Measurements from ENCODE around the gene FAM83D. TPM values are rescaled to one million over a fixed set of nuclear protein-coding genes. Genes with fewer than 3 reads are reported as not detected.

Gene FAM83D
- total RNA-seq, 1 experiment from 2014 or later: 21.8 TPM

DNA sequence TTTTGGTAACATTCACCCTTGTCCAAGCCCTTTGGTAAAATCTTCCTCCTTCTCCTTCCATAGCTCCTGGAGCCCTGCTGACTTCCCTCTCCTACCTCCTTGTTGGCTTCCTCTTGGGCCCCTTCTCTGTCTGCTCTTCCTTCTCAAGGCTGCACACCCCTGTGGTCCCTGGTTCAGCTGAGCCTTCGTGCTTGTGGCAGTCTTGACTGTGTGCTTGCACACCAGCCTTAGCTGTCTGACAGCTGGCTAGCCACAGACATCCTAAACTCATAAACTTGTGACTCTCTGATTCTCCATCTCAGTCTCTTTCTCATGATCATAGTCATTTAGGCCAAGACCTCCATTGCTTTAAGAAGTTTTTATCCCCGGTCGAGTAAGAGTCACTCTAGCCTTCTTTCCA lies 73.0 kb downstream of the FAM83D start:
- peaks cover 22% of the 10 kb centered on the region; the same call in 1 of the 2 replicates for H3K36me3 ChIP-seq (ENCODE audit: insufficient read depth, low read length)
- no peak overlapping the region for H3K4me2 ChIP-seq (ENCODE audit: low read depth, low read length, poor library complexity, severe bottlenecking)
- no peaks in the 10 kb centered on the region for H4K20me1 ChIP-seq (ENCODE audit: insufficient read depth, low read depth, low read length)
- H3K9me3 ChIP-seq (ENCODE audit: low read length): no peaks in the 10 kb centered on the region
- H3K9ac ChIP-seq (ENCODE audit: low read length): no peak overlapping the region
- H3K4me1 ChIP-seq (ENCODE audit: low read length): peaks cover 11% of the 10 kb centered on the region
- DNase-seq: no peak
- H2AFZ ChIP-seq (ENCODE audit: low read length): no peak overlapping the region
- H3K9me2 ChIP-seq (replicated peaks; ENCODE audit: insufficient read depth, low read length): no peaks in the 10 kb centered on the region
- H3K4me3 ChIP-seq (ENCODE audit: low read length): no peak overlapping the region
- H3K27ac ChIP-seq (ENCODE audit: low read length): no peak overlapping the region
- no peaks in the 10 kb centered on the region for H3K27me3 ChIP-seq (ENCODE audit: low read length)
- H3K79me2 ChIP-seq (ENCODE audit: low read length): peaks cover 4% of the 10 kb centered on the region

DNA sequence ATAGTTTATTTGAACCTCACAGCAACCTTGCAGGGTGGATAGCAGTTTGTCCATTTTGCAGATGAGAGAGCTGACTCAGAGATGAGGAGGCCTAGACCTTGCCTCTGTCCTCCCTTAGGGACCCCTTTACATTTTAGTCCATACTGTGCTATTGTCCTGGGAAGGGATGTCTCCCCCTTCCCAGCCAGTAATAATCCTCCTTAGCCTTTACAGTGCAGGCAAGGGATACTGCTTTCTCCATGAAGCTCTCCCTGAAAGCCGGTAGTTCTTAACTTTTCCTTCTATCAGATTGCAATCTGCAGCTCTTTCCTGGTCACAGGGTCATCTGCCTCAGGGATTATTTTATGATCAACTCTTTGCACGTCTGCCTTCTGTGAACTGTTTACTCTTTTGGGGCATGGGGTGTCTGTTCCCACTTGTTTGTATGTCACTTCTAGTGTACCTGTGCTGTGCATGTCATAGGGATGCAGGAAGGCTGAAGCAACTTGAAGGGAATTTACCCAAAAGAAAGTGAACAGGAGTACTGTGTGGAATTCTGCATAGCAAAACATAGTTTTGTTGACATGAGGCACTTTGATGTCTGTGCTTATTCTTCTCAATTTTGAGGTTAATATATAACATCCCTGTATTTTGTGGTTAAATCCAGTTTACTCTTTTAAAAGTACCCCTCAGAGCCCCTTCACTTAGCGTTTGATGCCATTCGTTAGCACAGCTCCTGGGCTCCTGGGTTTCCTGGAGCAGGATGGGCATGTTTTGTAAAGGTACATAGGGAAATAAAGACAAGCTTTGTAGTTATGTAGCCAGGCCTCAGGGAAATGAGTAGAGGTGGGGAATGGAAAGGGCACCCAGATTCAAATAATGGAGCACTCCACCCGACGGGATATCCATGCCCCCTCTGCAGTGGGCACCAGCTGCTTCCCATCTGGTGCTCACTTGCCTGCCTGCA lies 74.0 kb downstream of the FAM83D start:
- H3K4me3 ChIP-seq (ENCODE audit: low read length): no peak overlapping the region
- no peaks in the 10 kb centered on the region for H4K20me1 ChIP-seq (ENCODE audit: insufficient read depth, low read depth, low read length)
- H3K9me2 ChIP-seq (replicated peaks; ENCODE audit: insufficient read depth, low read length): no peaks in the 10 kb centered on the region
- H3K9ac ChIP-seq (ENCODE audit: low read length): no peak overlapping the region
- DNase-seq: no peak
- no peaks in the 10 kb centered on the region for H3K9me3 ChIP-seq (ENCODE audit: low read length)
- no peaks in the 10 kb centered on the region for H3K27me3 ChIP-seq (ENCODE audit: low read length)
- no peak overlapping the region for H2AFZ ChIP-seq (ENCODE audit: low read length)
- H3K27ac ChIP-seq (ENCODE audit: low read length): no peak overlapping the region
- peaks cover 4% of the 10 kb centered on the region for H3K79me2 ChIP-seq (ENCODE audit: low read length)
- peaks cover 22% of the 10 kb centered on the region; the same call in 1 of the 2 replicates for H3K36me3 ChIP-seq (ENCODE audit: insufficient read depth, low read length)
- H3K4me2 ChIP-seq (ENCODE audit: low read depth, low read length, poor library complexity, severe bottlenecking): no peak overlapping the region
- peaks cover 11% of the 10 kb centered on the region for H3K4me1 ChIP-seq (ENCODE audit: low read length)

Small RNAs within 50 kb of the gene (small RNA-seq; reads per million reads assigned to genes)
- not detected for gene AL023803.1

Other genes starting within 250 kb of the FAM83D start
- not detected in 2 replicates for gene SLC32A1, start 201.9 kb upstream of the FAM83D start, total RNA-seq (2014; rRNA removed; shearing (Covaris generic); ENCODE audit: low replicate concordance)
- 4.5 and 10.6 TPM in 2 replicates for gene ACTR5, start 178.0 kb upstream of the FAM83D start, total RNA-seq (2014; rRNA removed; shearing (Covaris generic); ENCODE audit: low replicate concordance)
- 0.04 and 0.15 TPM in 2 replicates for gene PPP1R16B, start 120.7 kb upstream of the FAM83D start, total RNA-seq (2014; rRNA removed; shearing (Covaris generic); ENCODE audit: low replicate concordance)
- 14.5 and 19.0 TPM in 2 replicates for gene DHX35, start 35.9 kb downstream of the FAM83D start, total RNA-seq (2014; rRNA removed; shearing (Covaris generic); ENCODE audit: low replicate concordance)

Data from Karpas-422 (cell line).